ENCODE data around the gene LSAMP. TPM values are rescaled to one million over a fixed set of nuclear protein-coding genes. Genes with fewer than 3 reads are reported as not detected.

The LSAMP gene
- total RNA-seq, 4 donors from 2014 or later: 1.3 to 8.3 (median 1.8) TPM

DNA sequence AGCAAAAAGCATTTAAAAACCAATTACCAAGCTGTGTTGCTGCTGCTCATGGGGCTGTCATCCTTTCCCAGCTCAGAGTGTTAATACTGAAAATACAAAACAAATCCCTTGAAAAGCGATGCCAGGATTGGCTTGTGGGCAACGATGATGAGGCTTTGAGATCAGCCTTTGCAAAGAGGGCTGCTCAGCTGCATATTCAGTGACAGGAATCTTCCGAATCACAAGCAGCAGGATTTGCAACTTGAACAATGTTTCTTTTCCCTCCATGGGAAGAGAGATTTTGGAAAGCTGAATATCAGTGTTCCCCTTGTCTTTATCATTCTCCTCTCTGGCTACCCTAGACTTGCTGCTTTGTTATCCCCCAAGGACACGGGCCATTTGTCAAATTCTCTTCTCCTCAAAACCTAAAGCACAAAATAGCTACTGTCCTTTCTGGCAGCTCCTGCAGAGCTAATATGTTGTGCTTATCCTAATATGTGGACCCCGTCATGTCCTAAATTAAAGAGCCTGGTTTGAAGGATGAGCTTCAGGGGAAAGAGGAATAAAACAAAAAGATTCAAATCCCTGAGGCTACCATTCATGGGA lies 446.2 kb downstream of the LSAMP start:
- Histone ChIP-seq H3K36me3 (no peaks in the 10 kb centered on the region), H3K4me3 (no peak overlapping the region), H3K27me3 (no peaks in the 10 kb centered on the region), H3K4me1 (no peaks in the 10 kb centered on the region), H3K27ac (no peak overlapping the region), H3K9me3 (no peaks in the 10 kb centered on the region)
- DNase-seq: no peak
- no peak for TF ChIP-seq POLR2A (IDR thresholded peaks at IDR 0.05)
- TF ChIP-seq, protein P1, sequence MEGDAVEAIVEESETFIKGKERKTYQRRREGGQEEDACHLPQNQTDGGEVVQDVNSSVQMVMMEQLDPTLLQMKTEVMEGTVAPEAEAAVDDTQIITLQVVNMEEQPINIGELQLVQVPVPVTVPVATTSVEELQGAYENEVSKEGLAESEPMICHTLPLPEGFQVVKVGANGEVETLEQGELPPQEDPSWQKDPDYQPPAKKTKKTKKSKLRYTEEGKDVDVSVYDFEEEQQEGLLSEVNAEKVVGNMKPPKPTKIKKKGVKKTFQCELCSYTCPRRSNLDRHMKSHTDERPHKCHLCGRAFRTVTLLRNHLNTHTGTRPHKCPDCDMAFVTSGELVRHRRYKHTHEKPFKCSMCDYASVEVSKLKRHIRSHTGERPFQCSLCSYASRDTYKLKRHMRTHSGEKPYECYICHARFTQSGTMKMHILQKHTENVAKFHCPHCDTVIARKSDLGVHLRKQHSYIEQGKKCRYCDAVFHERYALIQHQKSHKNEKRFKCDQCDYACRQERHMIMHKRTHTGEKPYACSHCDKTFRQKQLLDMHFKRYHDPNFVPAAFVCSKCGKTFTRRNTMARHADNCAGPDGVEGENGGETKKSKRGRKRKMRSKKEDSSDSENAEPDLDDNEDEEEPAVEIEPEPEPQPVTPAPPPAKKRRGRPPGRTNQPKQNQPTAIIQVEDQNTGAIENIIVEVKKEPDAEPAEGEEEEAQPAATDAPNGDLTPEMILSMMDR (IDR thresholded peaks at IDR 0.05): no peak

GRCh38 chr3:115996420-115997108 lies 448.7 kb downstream of the LSAMP start:
- TF ChIP-seq POLR2A (IDR thresholded peaks at IDR 0.05): no peak
- TF ChIP-seq, protein P1 (IDR thresholded peaks at IDR 0.05): no peak
- no peaks in the 10 kb centered on the region for H3K27me3 ChIP-seq
- H3K9me3 ChIP-seq: no peaks in the 10 kb centered on the region
- no peak for DNase-seq
- no peaks in the 10 kb centered on the region for H3K4me1 ChIP-seq
- no peak overlapping the region for H3K27ac ChIP-seq
- H3K36me3 ChIP-seq: no peaks in the 10 kb centered on the region
- H3K4me3 ChIP-seq: no peak overlapping the region

GRCh38 chr3:115990669-115991068 lies 454.6 kb downstream of the LSAMP start:
- Histone ChIP-seq H3K4me3 (no peak overlapping the region), H3K9me3 (no peaks in the 10 kb centered on the region), H3K4me1 (no peaks in the 10 kb centered on the region), H3K27ac (no peak overlapping the region), H3K36me3 (no peaks in the 10 kb centered on the region), H3K27me3 (no peaks in the 10 kb centered on the region)
- TF ChIP-seq, protein P1 (IDR thresholded peaks at IDR 0.05): no peak
- TF ChIP-seq POLR2A (IDR thresholded peaks at IDR 0.05): no peak
- DNase-seq: no peak

GRCh38 chr3:115989684-115990421 lies 455.4 kb downstream of the LSAMP start:
- no peak for DNase-seq
- no peak for TF ChIP-seq POLR2A (IDR thresholded peaks at IDR 0.05)
- TF ChIP-seq, protein P1 (IDR thresholded peaks at IDR 0.05): no peak
- Histone ChIP-seq H3K4me1 (no peaks in the 10 kb centered on the region), H3K4me3 (no peak overlapping the region), H3K27ac (no peak overlapping the region), H3K27me3 (no peaks in the 10 kb centered on the region), H3K36me3 (no peaks in the 10 kb centered on the region), H3K9me3 (no peaks in the 10 kb centered on the region)

- no peak for DNase-seq
- Histone ChIP-seq H3K36me3 (no peaks in the 10 kb centered on the region), H3K4me3 (no peak overlapping the region), H3K27me3 (no peaks in the 10 kb centered on the region), H3K4me1 (no peaks in the 10 kb centered on the region), H3K9me3 (no peaks in the 10 kb centered on the region), H3K27ac (no peak overlapping the region)
- TF ChIP-seq POLR2A (IDR thresholded peaks at IDR 0.05): no peak
- TF ChIP-seq, protein P1 (IDR thresholded peaks at IDR 0.05): no peak
Observed at GRCh38 chr3:115986555-115987207, 458.6 kb downstream of the LSAMP start.
